Epithelial cell of proximal tubule (primary cell): ENCODE measurements around the gene COL25A1. TPM values are rescaled to one million over a fixed set of nuclear protein-coding genes. Genes with fewer than 3 reads are reported as not detected.
"Not testable (repeated sequence)": the region's sequence is repeated elsewhere in the genome, so short reads cannot be mapped to it uniquely, and the experiment has no call there.

Source experiments
- DNase-seq: peaks from one replicate; pipeline ENCODE4 v3.0.0-alpha.2; 2011; ENCODE audit warnings: low read depth
- H3K4me3 ChIP-seq: 2 replicates; pipeline ENCODE4 v1.5.1; 2011; ENCODE audit warnings: low read depth, mild to moderate bottlenecking, low read length
- CTCF ChIP-seq: conservative IDR thresholded peaks from 2 replicates; pipeline ENCODE4 v1.5.1; 2012; ENCODE audit warnings: low read depth, mild to moderate bottlenecking, low read length
- total RNA-seq: library from RNA; depleted of rRNA; stranded (reverse); fragments of >200 nt; gene quantifications from 2 replicates; pipeline ENCODE4 v1.2.3, GENCODE V29; 2015

COL25A1 gene
- total RNA-seq, 1 donor from 2014 or later: 0.46 TPM

- no peak for DNase-seq
- no peak overlapping the region for H3K4me3 ChIP-seq
- no peak for TF ChIP-seq CTCF
These were observed 183.8 kb downstream of the COL25A1 start for GRCh38 chr4:109118635-109119034.

- no peak overlapping the region for H3K4me3 ChIP-seq
- DNase-seq: no peak
- TF ChIP-seq CTCF: no peak
These were observed 188.0 kb downstream of the COL25A1 start for GRCh38 chr4:109114501-109114900.

GRCh38 chr4:109113521-109113920, 188.9 kb downstream of the COL25A1 start:
- no peak for TF ChIP-seq CTCF
- no peak for DNase-seq
- no peak overlapping the region for H3K4me3 ChIP-seq

GRCh38 chr4:109111031-109111430, 191.4 kb downstream of the COL25A1 start:
- no peak overlapping the region for H3K4me3 ChIP-seq
- TF ChIP-seq CTCF: no peak
- DNase-seq: no peak

GRCh38 chr4:109108215-109108614, 194.2 kb downstream of the COL25A1 start:
- not testable (repeated sequence) for DNase-seq, H3K4me3 ChIP-seq

GRCh38 chr4:109094056-109094455, 208.4 kb downstream of the COL25A1 start:
- no peak overlapping the region for H3K4me3 ChIP-seq
- no peak for DNase-seq
- TF ChIP-seq CTCF: no peak

GRCh38 chr4:109091727-109092409, 210.6 kb downstream of the COL25A1 start:
- no peak for TF ChIP-seq CTCF
- H3K4me3 ChIP-seq: no peak overlapping the region
- DNase-seq: no peak
